ENCODE results near the gene NXN. TPM values are rescaled to one million over a fixed set of nuclear protein-coding genes. Genes with fewer than 3 reads are reported as not detected.
"Not testable (repeated sequence)": the region's sequence is repeated elsewhere in the genome, so short reads cannot be mapped to it uniquely, and the experiment has no call there.

Gene NXN
- total and polyA plus RNA-seq, 2 donors (not counting 1 experiment from before 2014, with no cell fraction given), result 0.04 to 0.17 TPM

DNA sequence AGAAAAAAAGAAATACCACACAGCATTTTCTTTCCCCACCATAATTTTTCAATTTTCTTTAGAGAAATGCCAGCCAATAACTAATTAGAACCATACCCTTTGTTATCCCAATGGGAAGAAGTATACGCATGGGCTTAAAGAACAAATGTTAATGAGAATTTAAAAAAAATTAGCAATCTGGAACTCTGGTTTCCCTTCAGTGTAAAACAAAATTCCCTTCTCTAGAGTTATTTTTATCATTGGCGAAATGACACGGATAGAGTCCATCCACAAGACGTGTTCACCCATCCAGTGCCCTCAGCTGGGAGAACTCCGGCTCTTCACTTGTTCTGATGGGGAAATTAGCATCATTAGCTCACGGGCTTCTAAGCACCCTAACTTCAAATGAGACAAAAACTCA, 3.3 kb downstream of the NXN start:
- CTCF ChIA-PET, result no interaction called here
- Histone ChIP-seq H3K9ac (ENCODE audit: low read length) (no peak overlapping the region), H3K27ac (ENCODE audit: low read length in 2 of 2) (no peak overlapping the region), H3K9me3 (ENCODE audit: control extremely low read depth in 1 of 3, control insufficient read depth in 2 of 3, insufficient read depth in 1 of 3, low read length in 2 of 3) (peaks cover 0 to 7% (median 0%) of the 10 kb centered on the region in 3 donors), H3K27me3 (replicated peaks in 1 of 4; ENCODE audit: control extremely low read depth in 1 of 4, control insufficient read depth in 3 of 4, insufficient read depth in 4 of 4, low read length in 3 of 4) (peaks cover 0 to 33% (median 22%) of the 10 kb centered on the region in 4 experiments), H3K4me3 (ENCODE audit: control extremely low read depth in 1 of 5, extremely low read depth in 1 of 5, insufficient read depth in 1 of 5, low read depth in 2 of 5, low read length in 4 of 5) (no peak overlapping the region), H3K36me3 (replicated peaks in 1 of 2; ENCODE audit: control extremely low read depth in 1 of 2, control insufficient read depth in 1 of 2, extremely low read depth in 1 of 2, insufficient read depth in 2 of 2, low read length in 1 of 2) (no peaks in the 10 kb centered on the region), H3K4me1 (ENCODE audit: control insufficient read depth in 2 of 2, insufficient read depth in 2 of 2, low read length in 2 of 2) (peaks cover 22 to 26% of the 10 kb centered on the region in 2 donors), H2AFZ (ENCODE audit: insufficient read depth, low read depth, low read length, poor library complexity, severe bottlenecking) (no peak overlapping the region), H4K20me1 (ENCODE audit: control insufficient read depth, insufficient read depth, low read length, poor library complexity, severe bottlenecking) (no peaks in the 10 kb centered on the region), H3K79me2 (ENCODE audit: control insufficient read depth, insufficient read depth, low read length) (no peaks in the 10 kb centered on the region), H3K4me2 (replicated peaks; ENCODE audit: low read depth, low read length, poor library complexity, severe bottlenecking) (no peak overlapping the region)
- Mint-ChIP-seq H3K4me3 (no peak overlapping the region), H3K27me3 (peaks cover 33% of the 10 kb centered on the region), H3K4me1 (peaks cover 20% of the 10 kb centered on the region), H3K27ac (no peak overlapping the region), H3K9me3 (ENCODE audit: insufficient read depth) (no peaks in the 10 kb centered on the region)
- TF ChIP-seq EZH2 (IDR thresholded peaks at IDR 0.05; ENCODE audit: borderline replicate concordance, insufficient read depth, low read depth, low read length, poor library complexity, severe bottlenecking) (no peak), CTCF (IDR thresholded peaks at IDR 0.05) (no peak)
- POLR2A ChIA-PET, result no interaction called here
- ATAC-seq (ENCODE audit: low read depth) (no peak), DNase-seq (no peak)
- WGBS (ENCODE audit: insufficient coverage), result 91% methylated on average over 4 of the region's 6 CpGs
- intact Hi-C loops (cut with micrococcal nuclease), result no loop called here

GRCh38 chr17:975371-975915, 4.1 kb downstream of the NXN start:
- H3K9me3 ChIP-seq (ENCODE audit: control extremely low read depth in 1 of 3, control insufficient read depth in 2 of 3, insufficient read depth in 1 of 3, low read length in 2 of 3), result peaks cover 0 to 5% (median 0%) of the 10 kb centered on the region in 3 donors
- no peak overlapping the region for H3K9ac ChIP-seq (ENCODE audit: low read length)
- Mint-ChIP-seq H3K9me3 (ENCODE audit: insufficient read depth) (no peaks in the 10 kb centered on the region), H3K27ac (no peak overlapping the region), H3K27me3 (peaks cover 36% of the 10 kb centered on the region), H3K4me1 (peaks cover 13% of the 10 kb centered on the region), H3K4me3 (no peak overlapping the region)
- ChIA-PET POLR2A (no interaction called here), CTCF (no interaction called here)
- TF ChIP-seq CTCF (IDR thresholded peaks at IDR 0.05) (no peak), EZH2 (IDR thresholded peaks at IDR 0.05; ENCODE audit: borderline replicate concordance, insufficient read depth, low read depth, low read length, poor library complexity, severe bottlenecking) (no peak)
- intact Hi-C loops (cut with micrococcal nuclease), result no loop called here
- no peak overlapping the region for H3K27ac ChIP-seq (ENCODE audit: low read length in 2 of 2)
- no peak for ATAC-seq (ENCODE audit: low read depth)
- no peak overlapping the region for H3K4me3 ChIP-seq (ENCODE audit: control extremely low read depth in 1 of 5, extremely low read depth in 1 of 5, insufficient read depth in 1 of 5, low read depth in 2 of 5, low read length in 4 of 5)
- WGBS (ENCODE audit: insufficient coverage), result 89% methylated on average over 5 of the region's 5 CpGs
- H3K4me2 ChIP-seq (replicated peaks; ENCODE audit: low read depth, low read length, poor library complexity, severe bottlenecking), result no peak overlapping the region
- H3K79me2 ChIP-seq (ENCODE audit: control insufficient read depth, insufficient read depth, low read length), result no peaks in the 10 kb centered on the region
- no peak for DNase-seq
- no peaks in the 10 kb centered on the region for H4K20me1 ChIP-seq (ENCODE audit: control insufficient read depth, insufficient read depth, low read length, poor library complexity, severe bottlenecking)
- peaks cover 0 to 33% (median 22%) of the 10 kb centered on the region in 4 experiments for H3K27me3 ChIP-seq (replicated peaks in 1 of 4; ENCODE audit: control extremely low read depth in 1 of 4, control insufficient read depth in 3 of 4, insufficient read depth in 4 of 4, low read length in 3 of 4)
- H3K4me1 ChIP-seq (ENCODE audit: control insufficient read depth in 2 of 2, insufficient read depth in 2 of 2, low read length in 2 of 2), result peaks cover 16 to 17% of the 10 kb centered on the region in 2 donors
- H2AFZ ChIP-seq (ENCODE audit: insufficient read depth, low read depth, low read length, poor library complexity, severe bottlenecking), result no peak overlapping the region
- no peaks in the 10 kb centered on the region for H3K36me3 ChIP-seq (replicated peaks in 1 of 2; ENCODE audit: control extremely low read depth in 1 of 2, control insufficient read depth in 1 of 2, extremely low read depth in 1 of 2, insufficient read depth in 2 of 2, low read length in 1 of 2)

DNA sequence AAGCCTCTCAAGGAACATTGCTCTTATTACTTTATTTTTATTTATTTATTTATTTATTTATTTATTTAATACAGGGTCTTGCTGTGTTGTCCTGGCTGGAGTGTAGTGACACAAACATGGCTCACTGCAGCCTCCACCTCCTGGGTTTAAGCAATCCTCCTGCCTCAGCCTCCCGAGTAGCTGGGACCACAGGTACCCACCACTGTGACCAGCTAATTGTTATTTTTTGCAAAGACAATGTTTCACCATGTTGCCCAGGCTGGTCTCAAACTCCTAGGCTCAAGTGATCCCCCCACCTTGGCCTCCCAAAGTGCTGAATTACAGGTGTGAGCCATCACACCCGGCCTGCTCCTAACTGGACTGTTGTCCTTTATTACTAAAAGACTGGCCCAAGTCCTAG, 4.8 kb downstream of the NXN start:
- peaks cover 0 to 33% (median 22%) of the 10 kb centered on the region in 4 experiments for H3K27me3 ChIP-seq (replicated peaks in 1 of 4; ENCODE audit: control extremely low read depth in 1 of 4, control insufficient read depth in 3 of 4, insufficient read depth in 4 of 4, low read length in 3 of 4)
- H3K36me3 ChIP-seq (replicated peaks in 1 of 2; ENCODE audit: control extremely low read depth in 1 of 2, control insufficient read depth in 1 of 2, extremely low read depth in 1 of 2, insufficient read depth in 2 of 2, low read length in 1 of 2); H4K20me1 ChIP-seq (ENCODE audit: control insufficient read depth, insufficient read depth, low read length, poor library complexity, severe bottlenecking); CTCF ChIA-PET; H3K4me1 Mint-ChIP-seq; DNase-seq; H3K9me3 Mint-ChIP-seq (ENCODE audit: insufficient read depth); H3K79me2 ChIP-seq (ENCODE audit: control insufficient read depth, insufficient read depth, low read length); POLR2A ChIA-PET; H3K4me3 Mint-ChIP-seq; ATAC-seq (ENCODE audit: low read depth); intact Hi-C loops (cut with micrococcal nuclease); H3K27ac ChIP-seq (ENCODE audit: low read length in 2 of 2); H3K27ac Mint-ChIP-seq; H2AFZ ChIP-seq (ENCODE audit: insufficient read depth, low read depth, low read length, poor library complexity, severe bottlenecking); H3K9me3 ChIP-seq (ENCODE audit: control extremely low read depth in 1 of 3, control insufficient read depth in 2 of 3, insufficient read depth in 1 of 3, low read length in 2 of 3); H3K9ac ChIP-seq (ENCODE audit: low read length); H3K4me3 ChIP-seq (ENCODE audit: control extremely low read depth in 1 of 5, extremely low read depth in 1 of 5, insufficient read depth in 1 of 5, low read depth in 2 of 5, low read length in 4 of 5); H3K4me2 ChIP-seq (replicated peaks; ENCODE audit: low read depth, low read length, poor library complexity, severe bottlenecking): not testable (repeated sequence)
- peaks cover 43% of the 10 kb centered on the region for H3K27me3 Mint-ChIP-seq
- peaks cover 11% of the 10 kb centered on the region in 2 donors for H3K4me1 ChIP-seq (ENCODE audit: control insufficient read depth in 2 of 2, insufficient read depth in 2 of 2, low read length in 2 of 2)
- 86% methylated on average over 2 of the region's 2 CpGs for WGBS (ENCODE audit: insufficient coverage)

Measured in B cell (primary cell).